ENCODE data around the gene NBPF26. TPM values are rescaled to one million over a fixed set of nuclear protein-coding genes. Genes with fewer than 3 reads are reported as not detected.
A peak's percentile ranks its signal among the peaks of the same experiment; 100 is the strongest.
"Not testable (repeated sequence)": the region's sequence is repeated elsewhere in the genome, so short reads cannot be mapped to it uniquely, and the experiment has no call there.

The NBPF26 gene
- total and polyA plus RNA-seq, 2 of the 8 experiments (the other 6 are each of a cell fraction or from before 2014, with no cell fraction given): 3.4 to 4.7 TPM

DNA sequence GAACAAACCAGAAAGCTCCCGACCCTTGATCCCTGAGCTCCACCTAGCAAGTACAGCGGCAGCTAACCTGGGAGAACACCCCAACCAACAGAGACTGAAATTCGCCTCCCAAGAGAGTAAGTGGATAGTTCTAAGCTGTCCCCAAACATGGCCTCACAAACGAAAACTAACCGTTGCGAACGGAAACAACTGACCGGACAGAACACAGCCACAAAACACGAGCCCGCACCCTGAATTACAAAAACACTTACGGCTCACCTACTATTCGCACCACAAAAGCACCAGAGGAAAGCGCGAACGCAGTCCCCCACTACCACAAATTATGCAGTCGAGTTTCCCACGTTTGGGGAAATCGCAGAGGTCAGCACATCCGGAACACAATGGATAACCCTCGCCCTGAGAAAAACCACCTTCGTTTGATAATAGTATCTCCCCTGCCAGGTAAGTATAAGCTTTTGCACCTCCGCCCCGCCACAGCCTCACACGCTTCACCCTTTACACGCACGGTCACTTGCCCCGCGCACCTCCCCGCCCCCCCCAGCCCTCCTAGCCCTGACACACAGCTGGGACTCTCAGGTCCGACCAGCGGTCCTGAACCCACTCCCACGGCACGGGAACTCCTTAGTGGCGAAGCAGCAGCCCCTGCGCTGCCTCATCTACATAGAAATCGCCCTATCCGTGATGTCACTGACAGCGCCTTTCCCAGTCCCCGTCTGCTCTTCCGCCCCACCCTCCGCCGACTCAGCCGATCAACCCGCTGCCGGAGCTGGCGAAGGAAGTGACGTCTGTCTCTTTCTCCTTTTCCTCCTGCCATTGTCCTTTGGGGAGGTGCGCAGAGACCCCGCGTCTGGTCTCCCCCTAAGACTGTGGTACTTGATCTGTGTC lies 127.0 kb downstream of the NBPF26 start (continued):
- 0 out of 2 replicates have a peak, but pooled peaks have one; percentile 63 for TF ChIP-seq TCF12 (IDR thresholded peaks at IDR 0.05; ENCODE audit: low read depth, low read length)

DNA sequence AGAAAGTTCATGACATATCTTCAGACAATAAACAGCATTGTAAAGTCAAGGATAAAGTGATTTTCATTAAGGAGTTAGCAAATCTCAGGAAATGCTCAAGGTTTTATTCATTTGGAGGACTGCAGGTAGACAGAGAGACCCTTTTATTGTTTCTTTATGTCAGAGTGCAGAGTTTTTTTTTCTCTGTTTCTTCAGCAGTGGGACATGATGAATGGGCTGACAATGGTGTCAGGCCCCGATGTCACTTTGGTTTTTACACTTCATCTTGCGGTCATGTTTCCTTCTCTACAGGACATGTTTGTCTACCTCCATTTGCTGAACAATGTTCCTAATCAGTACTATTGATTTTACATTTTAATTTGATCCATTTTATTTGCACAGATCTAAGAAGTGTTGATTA lies 134.4 kb downstream of the NBPF26 start:
- POLR2A ChIA-PET (ENCODE audit: partially characterized antibody); H2BK15ac ChIP-seq (ENCODE audit: low read length); CTCF ChIA-PET (ENCODE audit: partially characterized antibody): not testable (repeated sequence)

More for the DNA sequence above, 134.4 kb downstream of the NBPF26 start:
- not testable (repeated sequence) for H3K9me3 ChIP-seq (ENCODE audit: insufficient read depth in 2 of 2, low read depth in 1 of 2, low read length in 1 of 2); H3K18ac ChIP-seq (ENCODE audit: extremely low read depth, low read length); H3K4ac ChIP-seq (replicated peaks; ENCODE audit: insufficient read length, low read depth, low read length); H3K23ac ChIP-seq (ENCODE audit: insufficient read length); H4K20me1 ChIP-seq (replicated peaks in 1 of 2; ENCODE audit: control insufficient read depth in 1 of 2, insufficient read depth in 2 of 2, low read length in 2 of 2); H3K27ac ChIP-seq (ENCODE audit: low read depth, low read length); H3K4me1 ChIP-seq (replicated peaks in 1 of 4; ENCODE audit: control insufficient read depth in 3 of 4, insufficient read depth in 4 of 4, low read length in 3 of 4); H2BK5ac ChIP-seq (ENCODE audit: low read depth, low read length); H3K14ac ChIP-seq (ENCODE audit: insufficient read length); H3K4me3 ChIP-seq (ENCODE audit: extremely low read depth in 1 of 4, insufficient read depth in 2 of 4, low read depth in 3 of 4, low read length in 4 of 4); H4K5ac ChIP-seq (ENCODE audit: insufficient read length, low read depth, low read length); H3K56ac ChIP-seq (replicated peaks; ENCODE audit: insufficient read length, low read depth, low read length); H4K91ac ChIP-seq (replicated peaks; ENCODE audit: insufficient read length, low read length); H3K36me3 ChIP-seq (ENCODE audit: control insufficient read depth in 2 of 4, insufficient read depth in 4 of 4, low read length in 3 of 4); H3K9ac ChIP-seq (replicated peaks in 1 of 4; ENCODE audit: extremely low read depth in 1 of 4, low read depth in 3 of 4, low read length in 3 of 4); DNase-seq (ENCODE audit: low read depth in 1 of 2, low spot score in 2 of 2); H2BK20ac ChIP-seq (ENCODE audit: low read length); H3K4me2 ChIP-seq (ENCODE audit: insufficient read depth in 1 of 2, low read depth in 2 of 2, low read length in 2 of 2); H3K79me2 ChIP-seq (ENCODE audit: control insufficient read depth in 1 of 2, insufficient read depth in 2 of 2, low read length in 2 of 2); H2AK5ac ChIP-seq (ENCODE audit: low read depth, low read length); H2BK120ac ChIP-seq (replicated peaks; ENCODE audit: low read depth, low read length); H2BK12ac ChIP-seq (ENCODE audit: low read depth, low read length); FAIRE-seq; H3K23me2 ChIP-seq (ENCODE audit: low read depth, low read length); H2AFZ ChIP-seq (ENCODE audit: low read length); H3K79me1 ChIP-seq (ENCODE audit: low read depth, low read length); H3K27me3 ChIP-seq (replicated peaks in 1 of 4; ENCODE audit: control insufficient read depth in 3 of 4, extremely low read depth in 1 of 4, insufficient read depth in 3 of 4, low read length in 3 of 4); H4K8ac ChIP-seq (ENCODE audit: extremely low read depth, insufficient read depth, low read length)
- no CpG with 5 or more reads among the region's 2 CpGs for WGBS, 2 experiments (ENCODE audit: extremely low coverage in 1 of 2, insufficient coverage in 1 of 2, insufficient read length in 1 of 2, insufficient replicate concordance in 2 of 2, low coverage in 1 of 2, low lambda C conversion rate in 2 of 2, missing lambda C conversion rate in 1 of 2)
